ENCODE data around the gene SDR42E2.

Gene SDR42E2

GRCh38 chr16:22122239-22122638 is 40.1 kb upstream of the SDR42E2 start:
- Histone ChIP-seq H3K27ac (ENCODE audit: low read depth, low read length) (no peak overlapping the region), H3K36me3 (ENCODE audit: low read length) (no peaks in the 10 kb centered on the region), H3K9ac (ENCODE audit: low read length) (no peak overlapping the region), H3K9me2 (replicated peaks; ENCODE audit: insufficient read depth, low read length) (no peaks in the 10 kb centered on the region), H3K27me3 (ENCODE audit: low read length) (no peaks in the 10 kb centered on the region), H2AFZ (ENCODE audit: low read depth, low read length, severe bottlenecking) (no peak overlapping the region), H3K4me2 (ENCODE audit: low read depth, low read length, poor library complexity, severe bottlenecking) (no peak overlapping the region), H4K20me1 (ENCODE audit: low read depth, low read length) (no peaks in the 10 kb centered on the region), H3F3A (ENCODE audit: insufficient read depth) (no peaks in the 10 kb centered on the region), H3K9me3 (ENCODE audit: insufficient read depth, low read length) (no peaks in the 10 kb centered on the region), H3K4me3 (ENCODE audit: insufficient read depth, low read length, poor library complexity, severe bottlenecking) (no peak overlapping the region), H3K79me2 (ENCODE audit: insufficient read depth, low read length) (no peaks in the 10 kb centered on the region)
- no peak for TF ChIP-seq CTCF (IDR thresholded peaks at IDR 0.05; ENCODE audit: insufficient read depth, low read length, poor library complexity, severe bottlenecking)
- no peak for TF ChIP-seq EZH2phosphoT487 (conservative IDR thresholded peaks at IDR 0.05; ENCODE audit: low read length)

- H3K27ac ChIP-seq (ENCODE audit: low read depth, low read length): no peak overlapping the region
- no peak overlapping the region for H3K4me2 ChIP-seq (ENCODE audit: low read depth, low read length, poor library complexity, severe bottlenecking)
- no peak overlapping the region for H3K4me3 ChIP-seq (ENCODE audit: insufficient read depth, low read length, poor library complexity, severe bottlenecking)
- H3K79me2 ChIP-seq (ENCODE audit: insufficient read depth, low read length): no peaks in the 10 kb centered on the region
- no peak for TF ChIP-seq EZH2phosphoT487 (conservative IDR thresholded peaks at IDR 0.05; ENCODE audit: low read length)
- TF ChIP-seq CTCF (IDR thresholded peaks at IDR 0.05; ENCODE audit: insufficient read depth, low read length, poor library complexity, severe bottlenecking): no peak
- no peaks in the 10 kb centered on the region for H4K20me1 ChIP-seq (ENCODE audit: low read depth, low read length)
- H3K9me3 ChIP-seq (ENCODE audit: insufficient read depth, low read length): no peaks in the 10 kb centered on the region
- H3K9me2 ChIP-seq (replicated peaks; ENCODE audit: insufficient read depth, low read length): no peaks in the 10 kb centered on the region
- H3K9ac ChIP-seq (ENCODE audit: low read length): no peak overlapping the region
- no peaks in the 10 kb centered on the region for H3K27me3 ChIP-seq (ENCODE audit: low read length)
- no peaks in the 10 kb centered on the region for H3F3A ChIP-seq (ENCODE audit: insufficient read depth)
- H3K36me3 ChIP-seq (ENCODE audit: low read length): no peaks in the 10 kb centered on the region
- H2AFZ ChIP-seq (ENCODE audit: low read depth, low read length, severe bottlenecking): no peak overlapping the region
Measured at GRCh38 chr16:22123146-22123545, 39.2 kb upstream of the SDR42E2 start.

GRCh38 chr16:22123759-22124490 is 38.4 kb upstream of the SDR42E2 start:
- no peaks in the 10 kb centered on the region for H3K27me3 ChIP-seq (ENCODE audit: low read length)
- H4K20me1 ChIP-seq (ENCODE audit: low read depth, low read length): no peaks in the 10 kb centered on the region
- no peak overlapping the region for H2AFZ ChIP-seq (ENCODE audit: low read depth, low read length, severe bottlenecking)
- no peak overlapping the region for H3K4me3 ChIP-seq (ENCODE audit: insufficient read depth, low read length, poor library complexity, severe bottlenecking)
- H3F3A ChIP-seq (ENCODE audit: insufficient read depth): no peaks in the 10 kb centered on the region
- TF ChIP-seq CTCF (IDR thresholded peaks at IDR 0.05; ENCODE audit: insufficient read depth, low read length, poor library complexity, severe bottlenecking) (no peak), EZH2phosphoT487 (conservative IDR thresholded peaks at IDR 0.05; ENCODE audit: low read length) (no peak)
- H3K9me3 ChIP-seq (ENCODE audit: insufficient read depth, low read length): no peaks in the 10 kb centered on the region
- no peaks in the 10 kb centered on the region for H3K9me2 ChIP-seq (replicated peaks; ENCODE audit: insufficient read depth, low read length)
- no peak overlapping the region for H3K27ac ChIP-seq (ENCODE audit: low read depth, low read length)
- H3K4me2 ChIP-seq (ENCODE audit: low read depth, low read length, poor library complexity, severe bottlenecking): no peak overlapping the region
- H3K79me2 ChIP-seq (ENCODE audit: insufficient read depth, low read length): no peaks in the 10 kb centered on the region
- no peak overlapping the region for H3K9ac ChIP-seq (ENCODE audit: low read length)
- no peaks in the 10 kb centered on the region for H3K36me3 ChIP-seq (ENCODE audit: low read length)

All from SU-DHL-6 (cell line).